HEK293 (cell line): ENCODE measurements around the gene NOPCHAP1.

Experiments used
- EGR2 ChIP-seq: fragments of 450-650 bp; formaldehyde crosslinking; IDR thresholded peaks from 2 replicates; pipeline ENCODE4 v1.5.1; 2016; ENCODE audit warnings: low read depth, missing biosample characterization, missing genetic modification characterization
- GLI2 ChIP-seq: fragments of 450-650 bp; formaldehyde crosslinking; IDR thresholded peaks from 2 replicates; pipeline ENCODE4; 2017; ENCODE audit warnings: missing biosample characterization, missing genetic modification characterization, low read depth, borderline replicate concordance
- HOXC10 ChIP-seq: sonication (generic); formaldehyde crosslinking; IDR thresholded peaks from 2 replicates; pipeline ENCODE4 v1.8.1; 2023; ENCODE audit warnings: mild to moderate bottlenecking, missing genetic modification reagents
- KLF10 ChIP-seq: fragments of 450-650 bp; IDR thresholded peaks from 2 replicates; pipeline ENCODE4 v1.5.1; 2018; ENCODE audit warnings: missing biosample characterization, mild to moderate bottlenecking, missing genetic modification characterization
- KLF7 ChIP-seq: fragments of 450-650 bp; formaldehyde crosslinking; IDR thresholded peaks from 2 replicates; pipeline ENCODE4 v1.5.1; 2016; ENCODE audit warnings: missing biosample characterization, missing genetic modification characterization, borderline replicate concordance
- KLF8 ChIP-seq: fragments of 450-650 bp; formaldehyde crosslinking; IDR thresholded peaks from 2 replicates; pipeline ENCODE4 v1.5.1; 2016; ENCODE audit warnings: missing biosample characterization, missing genetic modification characterization
- MZF1 ChIP-seq: fragments of 450-650 bp; formaldehyde crosslinking; IDR thresholded peaks from 2 replicates; pipeline ENCODE4 v1.5.1; 2017; ENCODE audit warnings: missing biosample characterization, missing genetic modification characterization, borderline replicate concordance
- PRDM4 ChIP-seq: fragments of 450-650 bp; formaldehyde crosslinking; IDR thresholded peaks from 2 replicates; pipeline ENCODE4 v1.5.1; 2017; ENCODE audit warnings: missing biosample characterization, missing genetic modification characterization
- SCRT1 ChIP-seq: fragments of 450-650 bp; formaldehyde crosslinking; IDR thresholded peaks from 2 replicates; pipeline ENCODE4 v1.5.1; 2016; ENCODE audit warnings: missing biosample characterization, missing genetic modification characterization, borderline replicate concordance
- SETDB1 ChIP-seq: IDR thresholded peaks from one replicate; pipeline ENCODE4 v1.6.1; 2017; ENCODE audit warnings: mild to moderate bottlenecking, low read length, moderate library complexity, mixed read lengths; ENCODE audit not compliant: insufficient read length
- SP3 ChIP-seq: fragments of 450-650 bp; formaldehyde crosslinking; IDR thresholded peaks from 2 replicates; pipeline ENCODE4 v1.5.1; 2016; ENCODE audit warnings: missing biosample characterization, missing genetic modification characterization
- YY1 ChIP-seq: fragments of 450-650 bp; formaldehyde crosslinking; IDR thresholded peaks from 2 replicates; pipeline ENCODE4 v1.5.1; 2018; ENCODE audit warnings: missing biosample characterization, missing genetic modification characterization
- ZBTB17 ChIP-seq: fragments of 450-650 bp; formaldehyde crosslinking; IDR thresholded peaks from 2 replicates; pipeline ENCODE4 v1.5.1; 2016; ENCODE audit warnings: missing biosample characterization, missing genetic modification characterization
- ZBTB20 ChIP-seq: fragments of 450-650 bp; formaldehyde crosslinking; IDR thresholded peaks from 2 replicates; pipeline ENCODE4 v1.5.1; 2016; ENCODE audit warnings: missing biosample characterization, missing genetic modification characterization
- ZBTB21 ChIP-seq: fragments of 450-650 bp; formaldehyde crosslinking; IDR thresholded peaks from 2 replicates; pipeline ENCODE4 v1.5.1; 2017; ENCODE audit warnings: missing biosample characterization, missing genetic modification characterization
- ZBTB7A ChIP-seq: fragments of 450-650 bp; formaldehyde crosslinking; IDR thresholded peaks from 2 replicates; pipeline ENCODE4 v1.5.1; 2016; ENCODE audit warnings: low read depth, missing biosample characterization, missing genetic modification characterization
- ZEB2 ChIP-seq: fragments of 450-650 bp; formaldehyde crosslinking; IDR thresholded peaks from 2 replicates; pipeline ENCODE4 v1.5.1; 2016; ENCODE audit warnings: missing biosample characterization, missing genetic modification characterization
- ZNF140 ChIP-seq: fragments of 450-650 bp; formaldehyde crosslinking; IDR thresholded peaks from 2 replicates; pipeline ENCODE4 v1.5.1; 2016; ENCODE audit warnings: missing biosample characterization, missing genetic modification characterization
- ZNF169 ChIP-seq: fragments of 450-650 bp; formaldehyde crosslinking; IDR thresholded peaks from 2 replicates; pipeline ENCODE4 v1.5.1; 2016; ENCODE audit warnings: missing biosample characterization, missing genetic modification characterization
- ZNF23 ChIP-seq: fragments of 450-650 bp; formaldehyde crosslinking; IDR thresholded peaks from 2 replicates; pipeline ENCODE4 v1.5.1; 2016; ENCODE audit warnings: missing biosample characterization, missing genetic modification characterization, borderline replicate concordance
- ZNF292 ChIP-seq: fragments of 450-650 bp; formaldehyde crosslinking; IDR thresholded peaks from 2 replicates; pipeline ENCODE4 v1.5.1; 2016; ENCODE audit warnings: low read depth, missing biosample characterization, missing genetic modification characterization, borderline replicate concordance
- ZNF335 ChIP-seq: fragments of 450-650 bp; formaldehyde crosslinking; conservative IDR thresholded peaks from 2 replicates; pipeline ENCODE4 v1.5.1; 2016; ENCODE audit warnings: missing biosample characterization, missing genetic modification characterization
- ZNF350 ChIP-seq: fragments of 450-650 bp; formaldehyde crosslinking; IDR thresholded peaks from 2 replicates; pipeline ENCODE4 v1.5.0; 2017; ENCODE audit warnings: missing biosample characterization, mild to moderate bottlenecking, missing genetic modification characterization
- ZNF354C ChIP-seq: fragments of 450-650 bp; formaldehyde crosslinking; IDR thresholded peaks from 2 replicates; pipeline ENCODE4 v1.5.1; 2016; ENCODE audit warnings: missing biosample characterization, missing genetic modification characterization, low read depth, borderline replicate concordance
- ZNF394 ChIP-seq: fragments of 450-650 bp; formaldehyde crosslinking; IDR thresholded peaks from 2 replicates; pipeline ENCODE4 v1.5.1; 2016; ENCODE audit warnings: missing biosample characterization, missing genetic modification characterization, mild to moderate bottlenecking, moderate library complexity, borderline replicate concordance
- ZNF449 ChIP-seq: fragments of 450-650 bp; formaldehyde crosslinking; IDR thresholded peaks from 2 replicates; pipeline ENCODE4 v1.5.1; 2017; ENCODE audit warnings: missing biosample characterization, mild to moderate bottlenecking, missing genetic modification characterization, moderate library complexity
- ZNF501 ChIP-seq: fragments of 450-650 bp; formaldehyde crosslinking; IDR thresholded peaks from 2 replicates; pipeline ENCODE4 v1.5.1; 2016; ENCODE audit warnings: missing biosample characterization, missing genetic modification characterization
- ZNF558 ChIP-seq: fragments of 450-650 bp; formaldehyde crosslinking; IDR thresholded peaks from 2 replicates; pipeline ENCODE4 v1.5.1; 2016; ENCODE audit warnings: missing biosample characterization, missing genetic modification characterization
- ZNF560 ChIP-seq: fragments of 450-650 bp; formaldehyde crosslinking; IDR thresholded peaks from 2 replicates; pipeline ENCODE4 v1.5.1; 2017; ENCODE audit warnings: missing biosample characterization, missing genetic modification characterization, borderline replicate concordance
- ZNF571 ChIP-seq: fragments of 450-650 bp; formaldehyde crosslinking; IDR thresholded peaks from 2 replicates; pipeline ENCODE4 v1.5.0; 2017; ENCODE audit warnings: missing biosample characterization, missing genetic modification characterization
- ZNF580 ChIP-seq: fragments of 450-650 bp; formaldehyde crosslinking; IDR thresholded peaks from 2 replicates; pipeline ENCODE4 v1.5.1; 2016; ENCODE audit warnings: missing biosample characterization, missing genetic modification characterization
- ZNF585B ChIP-seq: fragments of 450-650 bp; formaldehyde crosslinking; IDR thresholded peaks from 2 replicates; pipeline ENCODE4 v1.5.1; 2016; ENCODE audit warnings: missing biosample characterization, missing genetic modification characterization
- ZNF645 ChIP-seq: fragments of 450-650 bp; formaldehyde crosslinking; IDR thresholded peaks from 2 replicates; pipeline ENCODE4; 2016; ENCODE audit warnings: missing biosample characterization, missing genetic modification characterization
- ZNF670 ChIP-seq: fragments of 450-650 bp; formaldehyde crosslinking; IDR thresholded peaks from 2 replicates; pipeline ENCODE4 v1.5.1; 2016; ENCODE audit warnings: missing biosample characterization, missing genetic modification characterization, low read depth
- ZNF768 ChIP-seq: fragments of 450-650 bp; formaldehyde crosslinking; IDR thresholded peaks from 2 replicates; pipeline ENCODE4 v1.5.1; 2018; ENCODE audit warnings: missing biosample characterization, mild to moderate bottlenecking, missing genetic modification characterization
- ZSCAN23 ChIP-seq: fragments of 450-650 bp; formaldehyde crosslinking; IDR thresholded peaks from 2 replicates; pipeline ENCODE4 v1.5.1; 2016; ENCODE audit warnings: missing biosample characterization, missing genetic modification characterization
- ZSCAN30 ChIP-seq: fragments of 450-650 bp; IDR thresholded peaks from 2 replicates; pipeline ENCODE4 v1.5.1; 2018; ENCODE audit warnings: missing biosample characterization, mild to moderate bottlenecking, missing genetic modification characterization, moderate library complexity

NOPCHAP1 gene

GRCh38 chr12:104958805-104959334 lies 27.2 kb upstream of the NOPCHAP1 start (continued):
- TF ChIP-seq ZNF585B (tag by site-specific recombination) (no peak), HOXC10 (CRISPR knock-in tag) (no peak), ZNF670 (tag by site-specific recombination) (no peak), GLI2 (tag by site-specific recombination) (no peak), ZBTB7A (tag by site-specific recombination) (no peak), ZSCAN23 (tag by site-specific recombination) (no peak), ZEB2 (tag by site-specific recombination) (no peak; the same call in 1 of the 2 replicates), ZSCAN30 (tag by site-specific recombination) (no peak), YY1 (tag by site-specific recombination) (no peak; the same call in 1 of the 2 replicates), ZNF292 (tag by site-specific recombination) (no peak), ZNF571 (tag by site-specific recombination) (no peak), ZBTB21 (tag by site-specific recombination) (no peak), ZBTB17 (peak; percentile 45; the same call in 1 of the 2 replicates), ZNF501 (tag by site-specific recombination) (no peak), SP3 (tag by site-specific recombination) (peak; percentile 60; the same call in 1 of the 2 replicates), ZNF354C (tag by site-specific recombination) (no peak), ZNF350 (no peak), ZNF449 (tag by site-specific recombination) (0 out of 2 replicates have a peak, but pooled peaks have one; percentile 1), KLF10 (no peak), ZBTB20 (peak; percentile 4), ZNF394 (tag by site-specific recombination) (peak; percentile 37; the same call in 1 of the 2 replicates), ZNF560 (no peak), ZNF558 (tag by site-specific recombination) (no peak), ZNF768 (no peak), SCRT1 (tag by site-specific recombination) (no peak), ZNF23 (no peak), MZF1 (tag by site-specific recombination) (no peak), ZNF335 (tag by site-specific recombination) (peak; percentile 72), PRDM4 (tag by site-specific recombination) (peak; percentile 85), ZNF580 (tag by site-specific recombination) (no peak), KLF7 (no peak), SETDB1 (no peak), ZNF645 (no peak), EGR2 (tag by site-specific recombination) (no peak; the same call in 1 of the 2 replicates), KLF8 (tag by site-specific recombination) (no peak), ZNF169 (tag by site-specific recombination) (no peak), ZNF140 (tag by site-specific recombination) (no peak)
